A549 (cell line): ENCODE measurements around the gene NCOA6.

Source experiments
- BCL3 ChIP-seq: fragments of >200 bp; sonication (Bioruptor Twin); formaldehyde crosslinking; IDR thresholded peaks from 3 replicates; pipeline ENCODE4 v1.6.1; 2016
- CTCF ChIP-seq: fragments of >200 bp; sonication (Bioruptor Twin); formaldehyde crosslinking; IDR thresholded peaks from 3 replicates; pipeline ENCODE4 v1.5.1; 2016
- E2F6 ChIP-seq: IDR thresholded peaks from 2 replicates; pipeline ENCODE4 v1.6.1; 2012; ENCODE audit warnings: low read depth, borderline replicate concordance
- MAFK ChIP-seq: fragments of 450-650 bp; IDR thresholded peaks from 2 replicates; pipeline ENCODE4 v1.6.1; 2014; ENCODE audit not compliant: partially characterized antibody
- POLR2A ChIP-seq: IDR thresholded peaks from 2 replicates; pipeline ENCODE4 v1.6.1; 2012; ENCODE audit warnings: mild to moderate bottlenecking, low read length
- RNF2 ChIP-seq: fragments of 200-600 bp; sonication (generic); IDR thresholded peaks from 2 replicates; pipeline ENCODE4 v1.6.1; 2016; ENCODE audit warnings: low read depth, mild to moderate bottlenecking, antibody characterized with exemption, moderate library complexity, borderline replicate concordance

GRCh38 chr20:34691838-34692237, 133.6 kb downstream of the NCOA6 start:
- TF ChIP-seq CTCF: no peak
- TF ChIP-seq MAFK: no peak
- TF ChIP-seq POLR2A: no peak
- TF ChIP-seq BCL3: no peak
- no peak for TF ChIP-seq E2F6
- no peak for TF ChIP-seq RNF2
